ENCODE data around the gene COL25A1. TPM values are rescaled to one million over a fixed set of nuclear protein-coding genes. Genes with fewer than 3 reads are reported as not detected.

The COL25A1 gene
- total and polyA plus RNA-seq, 11 donors = 0.19 to 1.8 (median 0.50) TPM

GRCh38 chr4:109185548-109185947 lies 116.9 kb downstream of the COL25A1 start:
- intact Hi-C loops (cut with DNase I) = loop anchor here in 1 of 10 donors (10.0 kb wide), 1 partner anchor 109 kb away; no protein-coding TSS in a partner anchor
- no peak for DNase-seq
- H3K9me3 ChIP-seq = peaks cover 0 to 4% (median 0%) of the 10 kb centered on the region in 12 donors
- no peaks in the 10 kb centered on the region for H3K36me3 ChIP-seq
- WGBS, 4 donors = 72 to 80% (median 75%) methylated on average over 2 of the region's 2 CpGs
- no peak for ATAC-seq
- TF ChIP-seq POLR2A (IDR thresholded peaks at IDR 0.05) (no peak), CTCF (IDR thresholded peaks at IDR 0.05) (no peak)
- H3K27ac ChIP-seq = peak overlapping the region in 8 of 12 donors; percentile 20 to 78 (median 62)
- no peaks in the 10 kb centered on the region for H3K27me3 ChIP-seq
- no peak overlapping the region for H3K4me3 ChIP-seq
- peaks cover 0 to 20% (median 12%) of the 10 kb centered on the region in 12 donors for H3K4me1 ChIP-seq

GRCh38 chr4:109184491-109184961 lies 117.9 kb downstream of the COL25A1 start:
- DNase-seq (peak in 4 of 5 donors; percentile 25 to 49 (median 35)), ATAC-seq (peak; percentile 94 to 97 (median 95))
- H3K4me3 ChIP-seq = no peak overlapping the region
- H3K4me1 ChIP-seq = peaks cover 0 to 20% (median 12%) of the 10 kb centered on the region in 12 donors
- H3K27me3 ChIP-seq = no peaks in the 10 kb centered on the region
- peaks cover 0 to 4% (median 0%) of the 10 kb centered on the region in 12 donors for H3K9me3 ChIP-seq
- peak overlapping the region; percentile 24 to 78 (median 60) for H3K27ac ChIP-seq
- TF ChIP-seq CTCF (IDR thresholded peaks at IDR 0.05) (peak in 2 of 12 donors; percentile 9 to 21), POLR2A (IDR thresholded peaks at IDR 0.05) (no peak)
- no peaks in the 10 kb centered on the region for H3K36me3 ChIP-seq
- 34 to 53% (median 45%) methylated on average over 3 of the region's 3 CpGs for WGBS, 4 donors
- intact Hi-C loops (cut with DNase I) = loop anchor here in 3 of 10 donors (1.0 to 10.0 kb wide), 3 partner anchors 31 to 113 kb away; no protein-coding TSS in a partner anchor

GRCh38 chr4:109183931-109184490 lies 118.4 kb downstream of the COL25A1 start:
- DNase-seq (no peak), ATAC-seq (no peak)
- Histone ChIP-seq H3K27ac (peak overlapping the region; percentile 13 to 78 (median 60)), H3K4me1 (peaks cover 0 to 20% (median 12%) of the 10 kb centered on the region in 12 donors), H3K9me3 (peaks cover 0 to 4% (median 0%) of the 10 kb centered on the region in 12 donors), H3K36me3 (no peaks in the 10 kb centered on the region), H3K27me3 (no peaks in the 10 kb centered on the region), H3K4me3 (no peak overlapping the region)
- 33 to 60% (median 44%) methylated on average over 3 of the region's 3 CpGs for WGBS, 4 donors
- TF ChIP-seq CTCF (IDR thresholded peaks at IDR 0.05) (no peak), POLR2A (IDR thresholded peaks at IDR 0.05) (no peak)
- intact Hi-C loops (cut with DNase I) = loop anchor here in 3 of 10 donors (1.0 to 10.0 kb wide), 3 partner anchors 31 to 113 kb away; no protein-coding TSS in a partner anchor

- peaks cover 0 to 4% (median 0%) of the 10 kb centered on the region in 12 donors for H3K9me3 ChIP-seq
- H3K27me3 ChIP-seq = no peaks in the 10 kb centered on the region
- TF ChIP-seq POLR2A (IDR thresholded peaks at IDR 0.05) (no peak), CTCF (IDR thresholded peaks at IDR 0.05) (no peak)
- no peak overlapping the region for H3K4me3 ChIP-seq
- DNase-seq = no peak
- H3K4me1 ChIP-seq = peaks cover 0 to 20% (median 12%) of the 10 kb centered on the region in 12 donors
- intact Hi-C loops (cut with DNase I) = loop anchor here in 2 of 10 donors (5.0 to 10.0 kb wide), 2 partner anchors 112 to 115 kb away; no protein-coding TSS in a partner anchor
- no peak overlapping the region for H3K27ac ChIP-seq
- no peaks in the 10 kb centered on the region for H3K36me3 ChIP-seq
- no peak for ATAC-seq
- 50 to 59% (median 52%) methylated on average over 3 of the region's 3 CpGs for whole genome bisulfite sequencing, 4 donors
Measured at GRCh38 chr4:109182696-109183095, 119.8 kb downstream of the COL25A1 start.

Measured in heart left ventricle (tissue), 16 donors.